GM10847 (cell line): ENCODE measurements around the gene SMIM38.

Experiments
- POLR2A ChIP-seq: IDR thresholded peaks from 2 replicates; pipeline ENCODE4 v1.6.1; 2011; ENCODE audit not compliant: insufficient read length; ENCODE audit errors: extremely low read depth

SMIM38 gene

GRCh38 chr11:69116671-69117070 is 39.1 kb upstream of the SMIM38 start:
- no peak for TF ChIP-seq POLR2A

- TF ChIP-seq POLR2A, result no peak
These were observed 36.5 kb upstream of the SMIM38 start for GRCh38 chr11:69119190-69119589.

- TF ChIP-seq POLR2A, result no peak
These were observed 35.4 kb upstream of the SMIM38 start for GRCh38 chr11:69120096-69120875.

GRCh38 chr11:69121021-69121420 is 34.7 kb upstream of the SMIM38 start:
- no peak for TF ChIP-seq POLR2A

- no peak for TF ChIP-seq POLR2A
These were observed 34.0 kb upstream of the SMIM38 start for GRCh38 chr11:69121621-69122325.

GRCh38 chr11:69122326-69122629 is 33.5 kb upstream of the SMIM38 start:
- TF ChIP-seq POLR2A, result no peak

- no peak for TF ChIP-seq POLR2A
These were observed 32.9 kb upstream of the SMIM38 start for GRCh38 chr11:69122630-69123431.

GRCh38 chr11:69123593-69124545 is 31.9 kb upstream of the SMIM38 start:
- no peak for TF ChIP-seq POLR2A

- no peak for TF ChIP-seq POLR2A
These were observed 29.9 kb upstream of the SMIM38 start for GRCh38 chr11:69125861-69126260.

- no peak for TF ChIP-seq POLR2A
These were observed 29.4 kb upstream of the SMIM38 start for GRCh38 chr11:69126286-69126685.

- TF ChIP-seq POLR2A, result no peak
These were observed 28.5 kb upstream of the SMIM38 start for GRCh38 chr11:69127081-69127850.

- TF ChIP-seq POLR2A, result no peak
These were observed 27.9 kb upstream of the SMIM38 start for GRCh38 chr11:69127884-69128283.

GRCh38 chr11:69129053-69129452 is 26.7 kb upstream of the SMIM38 start:
- TF ChIP-seq POLR2A, result no peak

GRCh38 chr11:69129647-69130046 is 26.1 kb upstream of the SMIM38 start:
- TF ChIP-seq POLR2A, result no peak
